ENCODE data around the gene DNAJB6. TPM values are rescaled to one million over a fixed set of nuclear protein-coding genes. Genes with fewer than 3 reads are reported as not detected.

The DNAJB6 gene
- 100 to 1,000 TPM in 3 of 6 donors, 10 to 100 TPM in 3; 86.9 to 124 (median 107) TPM for polyA plus RNA-seq (ENCODE audit: low read depth in 6 of 6)

GRCh38 chr7:157336383-157337315 lies at the start of gene DNAJB6:
DNAJB6 (plus strand) TSS chr7:157337004; CDS start chr7:157358573, 21,569 bp downstream.
- ATAC-seq (ENCODE audit: low read depth in 2 of 2): peak; percentile 78 to 82
- peak; percentile 97 for DNase-seq
- H3K9me3 Mint-ChIP-seq: no peaks in the 10 kb centered on the region
- H3K27me3 Mint-ChIP-seq: no peaks in the 10 kb centered on the region
- peaks cover 32 to 67% (median 67%) of the 10 kb centered on the region in 3 donors for H3K4me1 Mint-ChIP-seq
- H3K36me3 Mint-ChIP-seq: peaks cover 0 to 5% of the 10 kb centered on the region in 2 donors
- H3K27ac Mint-ChIP-seq: peak within 1 kb of the TSS; percentile 98 to 99 (median 98)
- H3K4me3 Mint-ChIP-seq: peak within 1 kb of the TSS; percentile 90 to 99 (median 98)

DNA sequence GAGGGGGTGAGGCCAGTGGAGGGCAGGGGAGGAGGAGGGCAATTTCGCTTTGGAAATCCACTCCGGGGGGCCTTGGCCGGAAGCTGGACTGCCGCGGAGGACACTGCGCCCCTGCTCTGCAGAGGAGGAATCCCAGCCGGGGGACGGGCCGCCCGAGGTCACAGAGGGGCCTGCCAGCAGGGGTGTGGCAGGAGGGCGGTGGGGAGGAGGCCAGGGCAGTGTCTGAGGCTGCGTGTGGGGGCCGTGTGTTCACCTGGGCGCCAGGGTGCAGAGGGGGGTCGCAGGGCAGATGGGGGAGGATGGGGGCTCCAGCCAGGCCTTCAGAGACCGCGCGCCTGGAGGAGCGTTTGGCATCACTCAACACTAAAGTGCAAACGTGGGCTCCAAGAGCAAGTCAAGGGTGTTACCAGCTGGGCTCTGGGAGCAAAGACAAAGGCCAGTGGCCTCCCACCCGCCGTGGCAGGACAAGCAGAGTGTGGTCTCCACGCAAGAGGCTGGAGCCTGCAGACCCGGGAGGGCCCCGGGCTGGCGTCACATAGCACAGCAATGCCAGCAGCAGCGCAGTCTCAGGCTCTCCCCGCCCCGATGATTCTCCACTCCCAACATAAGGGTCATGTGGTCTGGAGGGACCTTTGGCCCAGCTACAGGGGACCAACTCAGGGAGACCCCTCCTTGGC lies 45.3 kb upstream of the DNAJB6 start:
- Mint-ChIP-seq H3K27ac (no peak overlapping the region), H3K4me3 (no peak overlapping the region), H3K4me1 (no peaks in the 10 kb centered on the region), H3K9me3 (no peaks in the 10 kb centered on the region), H3K27me3 (no peaks in the 10 kb centered on the region), H3K36me3 (no peaks in the 10 kb centered on the region)
- ATAC-seq (ENCODE audit: low read depth in 2 of 2) (no peak), DNase-seq (no peak)

- no peaks in the 10 kb centered on the region for H3K36me3 Mint-ChIP-seq
- no peaks in the 10 kb centered on the region for H3K27me3 Mint-ChIP-seq
- no peak for DNase-seq
- peak overlapping the region in 1 of 6 donors; percentile 8 for H3K27ac Mint-ChIP-seq
- no peaks in the 10 kb centered on the region for H3K4me1 Mint-ChIP-seq
- no peak for ATAC-seq (ENCODE audit: low read depth in 2 of 2)
- no peaks in the 10 kb centered on the region for H3K9me3 Mint-ChIP-seq
- no peak overlapping the region for H3K4me3 Mint-ChIP-seq
Observed at GRCh38 chr7:157292258-157292657, 44.5 kb upstream of the DNAJB6 start.

DNA sequence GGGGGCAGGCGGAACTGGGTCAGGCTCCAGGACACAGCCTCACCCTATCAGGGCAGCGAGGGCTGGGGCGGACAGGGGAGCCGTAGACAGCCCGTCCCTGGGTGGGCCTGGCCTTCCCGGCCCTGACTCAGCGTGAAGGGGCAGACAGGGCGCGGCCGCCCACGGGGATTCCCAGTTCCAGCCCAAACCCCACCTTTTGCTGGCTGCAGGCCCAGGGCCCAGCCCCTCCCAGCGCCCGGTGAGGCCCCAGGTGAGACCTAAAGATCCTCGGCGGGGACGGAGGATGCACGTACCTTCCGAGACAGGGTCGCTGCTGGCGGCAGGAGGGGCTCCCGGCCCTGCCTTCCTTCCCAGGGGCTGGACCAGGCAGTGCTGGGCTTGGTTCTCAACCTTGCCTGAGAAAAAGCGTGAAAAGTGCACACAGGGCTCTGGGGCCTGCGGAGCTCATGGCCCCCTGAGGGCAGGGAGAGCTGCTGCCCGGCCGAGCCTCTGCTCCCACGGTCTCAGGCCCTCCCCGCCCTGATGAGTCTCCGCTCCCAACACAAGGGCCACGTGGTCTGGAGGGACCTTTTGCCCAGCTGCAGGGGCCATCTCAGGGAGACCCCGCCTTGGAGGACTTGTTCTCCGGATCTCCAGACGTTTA lies 43.9 kb upstream of the DNAJB6 start:
- ATAC-seq (ENCODE audit: low read depth in 2 of 2) (no peak), DNase-seq (no peak)
- Mint-ChIP-seq H3K4me1 (no peaks in the 10 kb centered on the region), H3K27me3 (peaks cover 0 to 4% (median 0%) of the 10 kb centered on the region in 3 donors), H3K9me3 (no peaks in the 10 kb centered on the region), H3K4me3 (no peak overlapping the region), H3K36me3 (no peaks in the 10 kb centered on the region), H3K27ac (no peak overlapping the region)

- peak overlapping the region in 2 of 6 donors; percentile 9 to 49 for H3K27ac Mint-ChIP-seq
- H3K36me3 Mint-ChIP-seq: no peaks in the 10 kb centered on the region
- H3K9me3 Mint-ChIP-seq: no peaks in the 10 kb centered on the region
- no peak overlapping the region for H3K4me3 Mint-ChIP-seq
- ATAC-seq (ENCODE audit: low read depth in 2 of 2) (no peak), DNase-seq (no peak)
- H3K4me1 Mint-ChIP-seq: no peaks in the 10 kb centered on the region
- H3K27me3 Mint-ChIP-seq: peaks cover 0 to 6% (median 0%) of the 10 kb centered on the region in 3 donors
Observed at GRCh38 chr7:157293413-157293788, 43.4 kb upstream of the DNAJB6 start.

DNA sequence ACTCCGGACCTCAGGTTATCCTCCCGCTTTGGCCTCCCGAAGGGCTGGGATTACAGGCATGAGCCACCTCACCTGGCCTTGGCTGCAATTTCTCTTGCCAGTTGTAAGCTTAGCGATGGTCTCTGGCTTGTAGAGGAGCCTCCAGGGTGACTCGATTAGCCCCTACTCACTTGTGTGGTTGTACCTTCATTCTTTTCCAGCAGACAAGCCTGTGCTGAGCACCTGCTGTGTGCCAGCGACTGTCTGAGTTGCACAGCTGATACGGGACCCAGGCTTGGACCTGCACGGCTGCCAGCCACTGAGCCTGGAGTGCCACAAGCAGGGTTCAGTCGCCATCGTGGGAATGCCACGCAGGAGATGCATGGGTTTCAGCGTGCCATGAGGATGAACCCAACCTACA lies 42.0 kb upstream of the DNAJB6 start:
- DNase-seq: no peak
- Mint-ChIP-seq H3K36me3 (no peaks in the 10 kb centered on the region), H3K4me3 (no peak overlapping the region), H3K9me3 (peaks cover 0 to 4% (median 0%) of the 10 kb centered on the region in 7 donors), H3K27ac (no peak overlapping the region), H3K4me1 (peaks cover 5 to 8% (median 7%) of the 10 kb centered on the region in 3 donors), H3K27me3 (peaks cover 0 to 18% (median 9%) of the 10 kb centered on the region in 3 donors)
- no peak for ATAC-seq (ENCODE audit: low read depth in 2 of 2)

GRCh38 chr7:157295338-157295737 lies 41.5 kb upstream of the DNAJB6 start:
- Mint-ChIP-seq H3K27me3 (peaks cover 0 to 18% (median 9%) of the 10 kb centered on the region in 3 donors), H3K27ac (no peak overlapping the region), H3K36me3 (no peaks in the 10 kb centered on the region), H3K9me3 (peaks cover 0 to 4% (median 0%) of the 10 kb centered on the region in 7 donors), H3K4me1 (peaks cover 5 to 8% (median 7%) of the 10 kb centered on the region in 3 donors), H3K4me3 (no peak overlapping the region)
- DNase-seq (no peak), ATAC-seq (ENCODE audit: low read depth in 2 of 2) (no peak)

DNA sequence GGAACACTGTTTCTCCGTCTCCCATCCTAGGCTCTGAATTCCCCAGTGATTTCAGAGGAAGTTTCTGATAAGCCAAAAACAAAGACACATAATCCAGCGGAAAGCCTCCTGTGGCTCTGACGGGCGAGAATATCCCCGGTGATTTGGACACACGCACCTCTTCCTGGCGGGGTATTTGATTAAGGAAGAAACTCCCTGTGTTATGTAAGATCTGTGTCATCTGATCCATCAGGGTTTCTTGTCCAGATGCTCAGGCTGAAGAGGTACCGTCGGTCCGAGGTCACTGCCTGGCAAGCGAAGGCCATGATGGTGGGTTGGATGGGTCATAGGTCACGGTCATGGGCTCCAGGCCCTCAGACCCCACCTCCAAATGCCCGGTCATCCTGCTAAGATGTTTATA lies 39.6 kb upstream of the DNAJB6 start:
- no peak overlapping the region for H3K27ac Mint-ChIP-seq
- DNase-seq: no peak
- no peak overlapping the region for H3K4me3 Mint-ChIP-seq
- ATAC-seq (ENCODE audit: low read depth in 2 of 2): no peak
- no peaks in the 10 kb centered on the region for H3K36me3 Mint-ChIP-seq
- H3K27me3 Mint-ChIP-seq: peaks cover 0 to 18% (median 9%) of the 10 kb centered on the region in 3 donors
- peaks cover 0 to 4% (median 0%) of the 10 kb centered on the region in 7 donors for H3K9me3 Mint-ChIP-seq
- H3K4me1 Mint-ChIP-seq: peaks cover 16 to 18% (median 17%) of the 10 kb centered on the region in 3 donors

GRCh38 chr7:157299317-157299612 lies 37.5 kb upstream of the DNAJB6 start:
- Mint-ChIP-seq H3K27me3 (peaks cover 0 to 18% (median 9%) of the 10 kb centered on the region in 3 donors), H3K9me3 (peaks cover 0 to 4% (median 0%) of the 10 kb centered on the region in 7 donors), H3K36me3 (no peaks in the 10 kb centered on the region), H3K4me3 (peak overlapping the region in 3 of 8 donors; percentile 26 to 56 (median 35)), H3K4me1 (peaks cover 24 to 27% (median 25%) of the 10 kb centered on the region in 3 donors), H3K27ac (no peak overlapping the region)
- DNase-seq (no peak), ATAC-seq (ENCODE audit: low read depth in 2 of 2) (no peak)

DNA sequence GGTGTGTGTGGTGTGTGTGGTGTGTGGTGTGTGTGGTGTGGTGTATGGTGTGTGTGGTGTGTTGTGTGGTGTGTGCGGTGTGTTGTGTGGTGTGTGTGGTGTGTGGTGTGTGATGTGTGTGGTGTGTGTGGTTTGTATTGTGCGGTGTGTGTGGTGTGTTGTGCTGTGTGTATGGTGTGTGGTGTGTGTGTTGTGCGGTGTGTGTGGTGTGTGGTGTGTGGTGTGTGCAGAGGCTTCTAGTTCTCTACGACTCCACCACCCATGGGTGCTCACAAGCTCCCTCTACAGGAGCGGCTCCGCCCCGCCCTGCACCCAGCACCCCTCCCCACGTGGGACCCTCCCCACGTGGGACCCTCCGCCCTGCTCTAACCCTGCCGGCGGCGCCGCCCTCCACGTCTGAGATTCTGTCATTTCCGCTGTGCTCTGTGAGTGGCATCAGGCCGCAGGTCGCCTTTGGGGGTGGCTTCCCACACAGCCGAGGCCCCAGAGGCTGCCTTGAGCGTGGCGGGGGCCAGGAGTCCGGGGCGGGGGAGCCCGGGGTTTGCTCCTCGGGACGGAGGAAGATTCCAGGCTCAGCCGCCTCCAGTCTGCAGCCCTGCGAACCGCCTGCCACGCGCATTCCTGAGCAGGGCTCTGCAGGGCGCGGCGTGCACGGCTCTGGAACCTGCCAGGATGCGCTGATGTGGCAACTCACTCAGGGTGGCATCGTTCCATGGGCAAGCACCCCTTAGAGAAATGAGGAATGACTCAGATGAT lies 37.0 kb upstream of the DNAJB6 start:
- Mint-ChIP-seq H3K36me3 (no peaks in the 10 kb centered on the region), H3K9me3 (peaks cover 0 to 4% (median 0%) of the 10 kb centered on the region in 7 donors), H3K27me3 (peaks cover 0 to 18% (median 9%) of the 10 kb centered on the region in 3 donors), H3K27ac (peak overlapping the region in 1 of 6 donors; percentile 44), H3K4me3 (peak overlapping the region in 2 of 8 donors; percentile 35 to 56), H3K4me1 (peaks cover 24 to 27% (median 25%) of the 10 kb centered on the region in 3 donors)
- ATAC-seq (ENCODE audit: low read depth in 2 of 2): no peak
- no peak for DNase-seq

- Mint-ChIP-seq H3K4me3 (peak overlapping the region in 1 of 8 donors; percentile 42), H3K36me3 (no peaks in the 10 kb centered on the region)
- ATAC-seq (ENCODE audit: low read depth in 2 of 2): no peak
Observed at GRCh38 chr7:157300369-157300825, 36.4 kb upstream of the DNAJB6 start.

GRCh38 chr7:157301610-157302120 lies 35.1 kb upstream of the DNAJB6 start:
- ATAC-seq (ENCODE audit: low read depth in 2 of 2) (no peak), DNase-seq (no peak)
- Mint-ChIP-seq H3K36me3 (no peaks in the 10 kb centered on the region), H3K27me3 (peaks cover 0 to 18% (median 9%) of the 10 kb centered on the region in 3 donors), H3K27ac (peak overlapping the region in 4 of 6 donors; percentile 60 to 92 (median 80)), H3K9me3 (peaks cover 0 to 4% (median 0%) of the 10 kb centered on the region in 7 donors), H3K4me1 (peaks cover 27 to 29% (median 28%) of the 10 kb centered on the region in 3 donors), H3K4me3 (peak overlapping the region; percentile 70 to 89 (median 81))

More at GRCh38 chr7:157300369-157300825, 36.4 kb upstream of the DNAJB6 start:
- Mint-ChIP-seq H3K27me3 (peaks cover 0 to 18% (median 9%) of the 10 kb centered on the region in 3 donors), H3K9me3 (peaks cover 0 to 4% (median 0%) of the 10 kb centered on the region in 7 donors), H3K4me1 (peaks cover 24 to 28% (median 27%) of the 10 kb centered on the region in 3 donors), H3K27ac (no peak overlapping the region)
- no peak for DNase-seq
